PC-3 (cell line): ENCODE data around the gene SPG11. TPM values are rescaled to one million over a fixed set of nuclear protein-coding genes. Genes with fewer than 3 reads are reported as not detected.

ENCODE experiments used
- ATAC-seq: fragments of 200-7000 bp; cut with Tn5 transposase; 2 replicates; pipeline ENCODE4 v1.9.1; 2020; ENCODE audit warnings: mild to moderate bottlenecking, moderate library complexity
- BruUV-seq: library from RNA; stranded (reverse); fragments of 400-500 nt; replicated peaks from 2 replicates; lab custom pipeline; 2021; lab: Mats Ljungman, UMichigan
- CTCF ChIA-PET: fragments of 300-600 bp; sonication (Branson Sonifier 250); formaldehyde crosslinking; loops from one replicate; lab custom pipeline; 2022; ENCODE audit warnings: antibody characterized with exemption; lab: Charles Lee
- POLR2A ChIA-PET: fragments of 300-600 bp; sonication (Branson Sonifier 250); formaldehyde crosslinking; loops from one replicate; lab custom pipeline; 2022; ENCODE audit warnings: antibody characterized with exemption; ENCODE audit not compliant: unreplicated experiment; lab: Charles Lee
- DNase-seq: peaks from one replicate; pipeline ENCODE4 v3.0.0-alpha.2; 2015
- H2AFZ ChIP-seq: fragments of 300-600 bp; sonication (generic); 2 replicates; pipeline ENCODE4 v1.6.0; 2016; ENCODE audit warnings: antibody characterized with exemption, low read length
- H3F3A ChIP-seq: fragments of 300-600 bp; sonication (generic); one replicate; pipeline ENCODE4 v1.6.0; 2017; ENCODE audit warnings: antibody characterized with exemption, low read length, control low read depth, mild to moderate bottlenecking; ENCODE audit not compliant: unreplicated experiment
- H3K27ac ChIP-seq: fragments of 300-600 bp; sonication (generic); 2 replicates; pipeline ENCODE4 v1.5.1; 2016; ENCODE audit warnings: mild to moderate bottlenecking, low read length
- H3K27me3 ChIP-seq: fragments of 300-600 bp; sonication (generic); 2 replicates; pipeline ENCODE4 v1.6.1; 2016; ENCODE audit warnings: low read length, mixed read lengths
- H3K36me3 ChIP-seq: fragments of 300-600 bp; sonication (generic); 2 replicates; pipeline ENCODE4 v1.6.1; 2016; ENCODE audit warnings: low read depth, mixed run types, low read length, mixed read lengths
- H3K4me1 ChIP-seq: fragments of 300-600 bp; sonication (generic); 2 replicates; pipeline ENCODE4 v1.5.1; 2016; ENCODE audit warnings: low read length; ENCODE audit not compliant: insufficient read depth
- H3K4me2 ChIP-seq: fragments of 300-600 bp; sonication (generic); 2 replicates; pipeline ENCODE4 v1.6.0; 2016; ENCODE audit warnings: low read length
- H3K4me3 ChIP-seq: fragments of 300-600 bp; sonication (generic); 2 replicates; pipeline ENCODE4 v1.5.1; 2016; ENCODE audit warnings: mild to moderate bottlenecking, low read length, mixed read lengths
- H3K79me2 ChIP-seq: fragments of 300-600 bp; sonication (generic); 2 replicates; pipeline ENCODE4 v1.6.1; 2017; ENCODE audit warnings: low read length, mixed read lengths
- H3K9ac ChIP-seq: fragments of 300-600 bp; sonication (generic); 2 replicates; pipeline ENCODE4 v1.6.0; 2016; ENCODE audit warnings: mild to moderate bottlenecking, low read length
- H3K9me2 ChIP-seq: fragments of 300-600 bp; sonication (generic); replicated peaks from 2 replicates; pipeline ENCODE4 v1.6.1; 2016; ENCODE audit warnings: mixed run types, low read length, mixed read lengths
- H3K9me3 ChIP-seq: fragments of 300-600 bp; sonication (generic); 2 replicates; pipeline ENCODE4 v1.6.1; 2016; ENCODE audit warnings: low read length, mixed read lengths
- H4K20me1 ChIP-seq: fragments of 300-600 bp; sonication (generic); 2 replicates; pipeline ENCODE4 v1.6.1; 2016; ENCODE audit warnings: low read length, mixed read lengths
- CTCF ChIP-seq: fragments of 300-600 bp; sonication (generic); conservative IDR thresholded peaks from 2 replicates; pipeline ENCODE4 v1.5.1; 2017; ENCODE audit warnings: antibody characterized with exemption, low read depth, mild to moderate bottlenecking, low read length
- EZH2 ChIP-seq: fragments of 300-600 bp; sonication (generic); IDR thresholded peaks from one replicate; pipeline ENCODE4 v1.6.1; 2017; ENCODE audit warnings: antibody characterized with exemption, mild to moderate bottlenecking, low read length; ENCODE audit not compliant: unreplicated experiment
- EZH2phosphoT487 ChIP-seq: fragments of 300-600 bp; sonication (generic); IDR thresholded peaks from 2 replicates; pipeline ENCODE4 v1.6.1; 2018; ENCODE audit warnings: mild to moderate bottlenecking, antibody characterized with exemption, low read length, borderline replicate concordance
- intact Hi-C: fragments of 100-400 bp; cut with micrococcal nuclease; formaldehyde crosslinking; loops from 2 replicates; pipeline ENCODE4 v1.9.0; 2023
- total RNA-seq: library from RNA; depleted of rRNA; stranded (reverse); fragments of >200 nt; gene quantifications from 2 replicates; pipeline ENCODE4 v1.2.3, GENCODE V29; 2014

SPG11 gene
- total RNA-seq, 1 experiment from 2014 or later = 37.2 TPM

GRCh38 chr15:44673639-44674038 lies 10.2 kb upstream of the SPG11 start:
- Histone ChIP-seq H4K20me1 (no peaks in the 10 kb centered on the region), H3K4me2 (no peak overlapping the region), H2AFZ (no peak overlapping the region), H3K27ac (no peak overlapping the region), H3K27me3 (no peaks in the 10 kb centered on the region), H3K79me2 (no peaks in the 10 kb centered on the region), H3K9me3 (no peaks in the 10 kb centered on the region), H3F3A (no peaks in the 10 kb centered on the region), H3K4me1 (no peaks in the 10 kb centered on the region), H3K4me3 (no peak overlapping the region), H3K9me2 (no peaks in the 10 kb centered on the region), H3K36me3 (no peaks in the 10 kb centered on the region), H3K9ac (no peak overlapping the region)
- intact Hi-C loops = no loop called here
- TF ChIP-seq CTCF = no peak
- TF ChIP-seq EZH2phosphoT487 = no peak
- no peak for TF ChIP-seq EZH2
- ChIA-PET POLR2A (no interaction called here), CTCF (interaction anchor here (0.6 kb wide), 1 partner anchor 195 kb away, joined by 4 read pairs; no protein-coding TSS in a partner anchor)
- no TSS peak for BruUV-seq
- DNase-seq = no peak
- ATAC-seq = no peak

GRCh38 chr15:44670087-44670950 lies 6.9 kb upstream of the SPG11 start:
- Histone ChIP-seq H3K9me3 (no peaks in the 10 kb centered on the region), H4K20me1 (no peaks in the 10 kb centered on the region), H3K79me2 (no peaks in the 10 kb centered on the region), H3K9ac (no peak overlapping the region), H3K4me1 (0 out of 2 replicates have a peak, but pooled peaks cover 3% of the 10 kb centered on the region), H3K4me3 (no peak overlapping the region), H3K9me2 (no peaks in the 10 kb centered on the region), H3F3A (no peaks in the 10 kb centered on the region), H3K4me2 (no peak overlapping the region), H3K27ac (no peak overlapping the region), H3K36me3 (no peaks in the 10 kb centered on the region), H3K27me3 (no peaks in the 10 kb centered on the region), H2AFZ (no peak overlapping the region)
- TF ChIP-seq CTCF = no peak
- no peak for TF ChIP-seq EZH2phosphoT487
- TF ChIP-seq EZH2 = no peak
- POLR2A ChIA-PET = no interaction called here
- CTCF ChIA-PET = interaction anchor here (0.5 kb wide), 1 partner anchor 91 kb away, joined by 3 read pairs; no protein-coding TSS in a partner anchor
- intact Hi-C loops = no loop called here
- BruUV-seq = no TSS peak
- ATAC-seq (no peak), DNase-seq (no peak)

GRCh38 chr15:44668921-44669320 lies 5.5 kb upstream of the SPG11 start:
- ChIA-PET CTCF (no interaction called here), POLR2A (no interaction called here)
- no peaks in the 10 kb centered on the region for H3K36me3 ChIP-seq
- H3K79me2 ChIP-seq = no peaks in the 10 kb centered on the region
- H3K9me3 ChIP-seq = no peaks in the 10 kb centered on the region
- H2AFZ ChIP-seq = no peak overlapping the region
- no peaks in the 10 kb centered on the region for H4K20me1 ChIP-seq
- H3K4me3 ChIP-seq = no peak overlapping the region
- intact Hi-C loops = no loop called here
- BruUV-seq = no TSS peak
- ATAC-seq = no peak
- H3K27ac ChIP-seq = no peak overlapping the region
- H3K9me2 ChIP-seq = no peaks in the 10 kb centered on the region
- H3K4me1 ChIP-seq = peaks cover 6% of the 10 kb centered on the region; the same call in 1 of the 2 replicates
- H3K27me3 ChIP-seq = no peaks in the 10 kb centered on the region
- H3K9ac ChIP-seq = no peak overlapping the region
- H3F3A ChIP-seq = no peaks in the 10 kb centered on the region
- TF ChIP-seq EZH2phosphoT487 (no peak), CTCF (no peak), EZH2 (no peak)
- DNase-seq = no peak
- H3K4me2 ChIP-seq = no peak overlapping the region
